SK-N-SH treated with all-trans-retinoic acid at 6 μM for 48 hours (cell line): ENCODE results near the gene MRFAP1L1.

ENCODE experiments used
- CREB5 ChIP-seq: fragments of 250-450 bp; sonication (Bioruptor Pico); IDR thresholded peaks from 2 replicates; pipeline ENCODE4 v1.5.1; 2020; ENCODE audit warnings: low read depth, mild to moderate bottlenecking, moderate library complexity
- GLIS3 ChIP-seq: fragments of 250-450 bp; sonication (Bioruptor Pico); IDR thresholded peaks from 2 replicates; pipeline ENCODE4 v1.5.0; 2020; ENCODE audit warnings: mild to moderate bottlenecking, moderate library complexity
- ISL1 ChIP-seq: fragments of 250-450 bp; sonication (Bioruptor Pico); IDR thresholded peaks from 2 replicates; pipeline ENCODE4 v2.1.2; 2022; ENCODE audit warnings: mild to moderate bottlenecking, moderate library complexity
- OSR1 ChIP-seq: fragments of 250-450 bp; sonication (Bioruptor Pico); IDR thresholded peaks from 2 replicates; pipeline ENCODE4 v1.8.0; 2022; ENCODE audit warnings: moderate library complexity, mild to moderate bottlenecking, inconsistent platforms
- PATZ1 ChIP-seq: fragments of 250-450 bp; sonication (Bioruptor Pico); IDR thresholded peaks from 2 replicates; pipeline ENCODE4 v1.8.0; 2020; ENCODE audit warnings: mild to moderate bottlenecking, moderate library complexity, borderline replicate concordance
- PPARA ChIP-seq: fragments of 250-450 bp; sonication (Bioruptor Pico); IDR thresholded peaks from 2 replicates; pipeline ENCODE4 v1.5.0; 2020; ENCODE audit warnings: mild to moderate bottlenecking, borderline replicate concordance
- RARB ChIP-seq: fragments of 250-450 bp; sonication (Bioruptor Pico); IDR thresholded peaks from 2 replicates; pipeline ENCODE4 v1.8.0; 2021; ENCODE audit warnings: mild to moderate bottlenecking, moderate library complexity
- SNAI2 ChIP-seq: fragments of 250-450 bp; sonication (Bioruptor Pico); IDR thresholded peaks from 2 replicates; pipeline ENCODE4 v1.5.0; 2020; ENCODE audit warnings: mild to moderate bottlenecking, moderate library complexity
- TCF4 ChIP-seq: fragments of 250-450 bp; sonication (Bioruptor Pico); IDR thresholded peaks from 2 replicates; pipeline ENCODE4 v1.8.0; 2021; ENCODE audit warnings: mild to moderate bottlenecking, moderate library complexity, borderline replicate concordance
- ZC3H10 ChIP-seq: fragments of 250-450 bp; sonication (Bioruptor Pico); IDR thresholded peaks from 2 replicates; pipeline ENCODE4 v1.5.1; 2021; ENCODE audit warnings: mild to moderate bottlenecking, moderate library complexity
- ZFP3 ChIP-seq: fragments of 250-450 bp; sonication (Bioruptor Pico); IDR thresholded peaks from 2 replicates; pipeline ENCODE4 v1.5.0; 2020; ENCODE audit warnings: mild to moderate bottlenecking, moderate library complexity
- ZFP30 ChIP-seq: fragments of 450-650 bp; formaldehyde crosslinking; IDR thresholded peaks from 2 replicates; pipeline ENCODE4 v1.5.0; 2022; ENCODE audit warnings: mild to moderate bottlenecking, moderate library complexity
- ZNF70 ChIP-seq: fragments of 450-650 bp; formaldehyde crosslinking; IDR thresholded peaks from 2 replicates; pipeline ENCODE4 v1.5.0; 2020; ENCODE audit warnings: mild to moderate bottlenecking, moderate library complexity
- ZNF8 ChIP-seq: fragments of 450-650 bp; formaldehyde crosslinking; IDR thresholded peaks from 2 replicates; pipeline ENCODE4 v1.5.0; 2020; ENCODE audit warnings: mild to moderate bottlenecking, moderate library complexity

GRCh38 chr4:6739920-6740319 lies 30.3 kb upstream of the MRFAP1L1 start:
- no peak for TF ChIP-seq ZC3H10 (CRISPR knock-in tag)
- no peak for TF ChIP-seq GLIS3 (CRISPR knock-in tag)
- no peak for TF ChIP-seq ZFP30 (CRISPR knock-in tag)
- no peak for TF ChIP-seq CREB5 (CRISPR knock-in tag)
- no peak for TF ChIP-seq RARB
- no peak for TF ChIP-seq ZFP3
- no peak for TF ChIP-seq ZNF70 (CRISPR knock-in tag)
- TF ChIP-seq PATZ1 (CRISPR knock-in tag): no peak
- TF ChIP-seq PPARA: no peak
- no peak for TF ChIP-seq ZNF8 (CRISPR knock-in tag)
- no peak for TF ChIP-seq TCF4 (CRISPR knock-in tag)
- no peak for TF ChIP-seq SNAI2 (CRISPR knock-in tag)
- no peak for TF ChIP-seq OSR1 (CRISPR knock-in tag)
- TF ChIP-seq ISL1 (CRISPR knock-in tag): no peak
